GM12865 (cell line): ENCODE results near the gene TMEM135.

ENCODE experiments used
- DNase-seq: peaks from one replicate; pipeline ENCODE4 v3.0.0; 2010; ENCODE audit warnings: low read depth
- H3K4me3 ChIP-seq: 2 replicates; pipeline ENCODE4 v1.5.1; 2011; ENCODE audit warnings: mild to moderate bottlenecking, low read depth, low read length, control low read depth
- TF ChIP-seq, protein P1 (sequence below): IDR thresholded peaks from 2 replicates; pipeline ENCODE4 v1.5.1; 2011; ENCODE audit warnings: low read length, control low read depth, low read depth, inconsistent platforms; ENCODE audit not compliant: insufficient read depth; ENCODE audit errors: missing control alignments

Gene TMEM135

DNA sequence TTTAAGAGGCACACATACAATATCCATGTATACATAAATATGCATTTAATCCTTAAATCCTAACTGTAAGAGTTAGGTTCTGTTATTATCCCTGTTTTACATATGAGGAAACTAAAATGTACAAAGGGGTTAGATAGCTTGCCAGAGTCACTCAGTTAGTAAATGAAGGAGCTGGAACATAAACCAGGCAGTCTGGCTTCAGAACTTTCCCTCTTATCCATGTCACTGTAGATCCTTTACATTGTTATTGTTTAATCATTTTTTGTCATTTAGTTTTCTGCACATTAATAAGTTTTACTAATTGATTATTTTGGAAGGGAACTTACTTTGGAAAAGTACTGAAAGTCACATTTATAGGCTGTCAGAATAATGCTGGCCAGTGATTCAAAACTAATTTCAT is 282.4 kb downstream of the TMEM135 start:
- H3K4me3 ChIP-seq: no peak overlapping the region
- TF ChIP-seq, protein P1, sequence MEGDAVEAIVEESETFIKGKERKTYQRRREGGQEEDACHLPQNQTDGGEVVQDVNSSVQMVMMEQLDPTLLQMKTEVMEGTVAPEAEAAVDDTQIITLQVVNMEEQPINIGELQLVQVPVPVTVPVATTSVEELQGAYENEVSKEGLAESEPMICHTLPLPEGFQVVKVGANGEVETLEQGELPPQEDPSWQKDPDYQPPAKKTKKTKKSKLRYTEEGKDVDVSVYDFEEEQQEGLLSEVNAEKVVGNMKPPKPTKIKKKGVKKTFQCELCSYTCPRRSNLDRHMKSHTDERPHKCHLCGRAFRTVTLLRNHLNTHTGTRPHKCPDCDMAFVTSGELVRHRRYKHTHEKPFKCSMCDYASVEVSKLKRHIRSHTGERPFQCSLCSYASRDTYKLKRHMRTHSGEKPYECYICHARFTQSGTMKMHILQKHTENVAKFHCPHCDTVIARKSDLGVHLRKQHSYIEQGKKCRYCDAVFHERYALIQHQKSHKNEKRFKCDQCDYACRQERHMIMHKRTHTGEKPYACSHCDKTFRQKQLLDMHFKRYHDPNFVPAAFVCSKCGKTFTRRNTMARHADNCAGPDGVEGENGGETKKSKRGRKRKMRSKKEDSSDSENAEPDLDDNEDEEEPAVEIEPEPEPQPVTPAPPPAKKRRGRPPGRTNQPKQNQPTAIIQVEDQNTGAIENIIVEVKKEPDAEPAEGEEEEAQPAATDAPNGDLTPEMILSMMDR: no peak
- DNase-seq: no peak

DNA sequence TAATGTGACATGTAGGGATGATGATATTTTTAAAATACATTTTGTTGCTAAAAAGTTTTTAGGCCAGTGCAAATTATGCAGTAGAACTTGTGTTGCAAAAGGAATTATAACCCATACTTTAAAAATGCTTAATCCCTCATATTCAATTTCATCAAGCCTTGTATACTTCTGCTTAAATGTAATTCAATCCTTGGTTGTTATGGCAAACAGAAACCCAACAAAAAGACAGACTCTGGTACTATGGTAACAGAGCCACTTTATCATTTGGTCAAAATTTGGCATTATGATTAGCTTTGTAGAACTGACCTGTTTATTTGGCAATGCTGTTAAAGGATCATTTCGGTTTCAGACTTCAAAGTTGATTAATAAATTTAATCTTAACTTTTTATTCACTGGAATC is 284.8 kb downstream of the TMEM135 start:
- H3K4me3 ChIP-seq: no peak overlapping the region
- TF ChIP-seq, protein P1: no peak
- no peak for DNase-seq

DNA sequence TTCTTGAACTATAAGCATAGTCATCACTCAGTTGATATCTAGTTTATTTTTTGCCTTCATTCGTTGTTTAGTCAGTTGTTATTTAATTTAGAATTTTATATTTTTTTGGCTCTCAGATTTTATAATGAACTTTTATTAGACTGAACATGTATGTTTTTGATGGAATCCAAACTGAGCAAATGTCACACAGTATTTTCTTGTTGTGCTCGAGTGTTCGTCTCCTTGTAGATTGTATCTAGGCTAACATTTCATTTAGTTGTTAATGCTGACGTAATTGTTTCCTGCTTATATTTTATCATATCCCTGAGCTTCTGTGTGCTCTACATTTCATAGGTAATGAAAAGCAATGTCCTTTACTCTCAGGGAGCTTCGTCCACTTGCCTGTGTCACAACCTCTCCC is 286.2 kb downstream of the TMEM135 start:
- TF ChIP-seq, protein P1: no peak
- no peak for DNase-seq
- no peak overlapping the region for H3K4me3 ChIP-seq

DNA sequence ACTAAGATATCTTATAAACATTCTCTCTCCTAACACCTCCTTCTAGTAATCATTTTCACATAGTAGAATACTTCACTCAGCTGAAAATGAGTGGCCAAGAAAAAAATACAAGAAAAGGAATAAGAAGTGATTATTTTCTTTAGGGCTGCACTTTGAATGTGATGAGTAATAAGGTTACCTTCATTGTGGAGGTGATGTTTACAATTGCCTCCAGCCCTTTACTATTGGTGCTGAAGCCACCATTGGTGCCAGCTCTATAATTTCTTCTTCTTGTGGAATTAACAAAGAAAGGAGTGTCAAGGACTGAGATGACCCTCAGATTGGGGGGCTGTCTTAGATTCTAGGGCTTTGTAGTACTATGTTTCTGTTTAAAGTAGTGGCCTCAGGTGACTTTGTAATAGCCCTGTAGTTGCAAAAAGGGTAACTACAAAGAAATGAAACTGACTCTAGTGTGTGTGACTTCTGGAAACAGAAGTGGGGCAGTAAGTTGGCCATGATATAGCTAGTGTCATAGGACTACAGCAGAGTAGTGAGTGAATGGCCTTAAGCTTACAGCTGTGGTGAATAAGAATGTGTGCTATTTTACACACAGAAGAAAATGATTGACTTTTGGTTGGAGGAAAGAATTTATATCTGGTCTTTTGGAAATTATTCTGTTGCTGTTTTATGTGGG is 287.2 kb downstream of the TMEM135 start:
- TF ChIP-seq, protein P1: no peak
- DNase-seq: no peak
- H3K4me3 ChIP-seq: no peak overlapping the region

DNA sequence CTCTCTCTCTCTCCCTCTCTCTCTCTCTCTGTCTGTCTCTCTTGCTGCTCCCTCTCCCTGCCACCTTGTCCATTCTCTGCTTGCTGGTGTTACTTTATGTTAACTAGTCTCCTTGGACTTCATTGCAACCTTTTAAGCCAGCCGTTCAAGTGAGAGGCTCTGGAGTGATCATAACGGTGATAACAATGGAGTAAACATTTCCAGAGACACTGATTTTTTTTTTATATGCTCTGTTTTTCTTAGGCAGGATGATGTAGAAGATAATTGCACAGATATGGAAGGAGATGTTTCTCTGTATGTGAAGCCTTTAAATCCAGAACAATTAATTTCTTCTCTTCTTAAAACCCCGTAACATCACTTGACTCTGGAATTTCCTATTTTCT is 287.7 kb downstream of the TMEM135 start:
- TF ChIP-seq, protein P1: no peak
- no peak for DNase-seq
- H3K4me3 ChIP-seq: no peak overlapping the region

DNA sequence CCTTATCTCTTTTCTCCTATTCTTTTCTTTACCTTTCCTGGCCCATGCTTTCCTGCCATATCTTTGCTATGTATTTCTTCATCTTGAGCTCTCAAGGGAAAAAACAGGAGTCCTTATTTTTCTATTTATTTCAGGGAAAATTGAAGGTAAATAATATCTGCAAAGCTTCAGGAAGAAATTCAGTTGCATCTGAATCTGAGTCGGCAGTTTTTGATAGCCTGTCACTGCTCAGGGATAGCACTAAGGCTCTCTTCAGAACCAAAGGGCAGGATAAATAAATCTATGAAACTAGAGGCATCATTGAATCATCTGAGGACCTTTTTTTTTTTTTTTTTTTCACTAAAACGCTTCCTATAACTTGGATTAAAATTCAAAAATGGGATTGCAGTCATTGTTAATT is 288.9 kb downstream of the TMEM135 start:
- DNase-seq: no peak
- TF ChIP-seq, protein P1: no peak
- no peak overlapping the region for H3K4me3 ChIP-seq

DNA sequence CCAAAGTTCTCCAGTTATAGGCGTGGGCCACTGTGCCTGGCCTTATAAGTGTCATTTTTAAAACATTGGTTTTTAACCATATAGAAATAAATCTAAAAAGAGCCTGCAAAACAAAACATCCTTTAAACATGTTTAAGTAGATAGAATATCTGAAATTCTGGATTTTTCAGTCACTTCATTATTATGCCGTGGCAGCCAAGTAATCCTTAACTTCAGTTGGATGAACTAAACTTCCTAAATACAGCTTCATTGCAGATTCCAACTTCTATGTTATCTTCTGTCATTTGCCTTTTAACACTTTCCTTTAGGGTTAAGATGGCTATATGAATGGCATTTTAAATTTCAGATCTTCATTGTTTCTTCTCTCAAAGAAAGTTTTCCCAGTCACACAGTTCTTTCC is 291.4 kb downstream of the TMEM135 start:
- DNase-seq: no peak
- TF ChIP-seq, protein P1: no peak
- no peak overlapping the region for H3K4me3 ChIP-seq
